GM12878 (cell line): ENCODE data around the gene TPCN1. TPM values are rescaled to one million over a fixed set of nuclear protein-coding genes. Genes with fewer than 3 reads are reported as not detected.

Experiments used
- ATAC-seq: fragments of 200-7000 bp; cut with Tn5 transposase; 3 replicates; pipeline ENCODE4 v1.9.1; 2020; ENCODE audit warnings: mild to moderate bottlenecking, moderate library complexity
- BruUV-seq: library from RNA; stranded (reverse); fragments of 400-500 nt; replicated peaks from 2 replicates; lab custom pipeline; 2021; lab: Mats Ljungman, UMichigan
- CTCF ChIA-PET: fragments of 300-600 bp; sonication (Branson Sonifier 250); formaldehyde crosslinking; extraction: SDS; loops from one replicate; lab custom pipeline; 2021; ENCODE audit warnings: inconsistent platforms; lab: Yijun Ruan, JAX
- POLR2A ChIA-PET: fragments of 350-600 bp; formaldehyde crosslinking; extraction: SDS; loops from one replicate; lab custom pipeline; 2021; ENCODE audit warnings: inconsistent platforms; lab: Charles Lee
- RAD21 ChIA-PET: fragments of 300-600 bp; sonication (Branson Sonifier 250); formaldehyde crosslinking; loops from one replicate; lab custom pipeline; 2023; ENCODE audit warnings: antibody characterized with exemption; ENCODE audit not compliant: unreplicated experiment; lab: Charles Lee
- SMC1A ChIA-PET: fragments of 300-600 bp; sonication (Branson Sonifier 250); formaldehyde crosslinking; loops from one replicate; lab custom pipeline; 2023; ENCODE audit not compliant: unreplicated experiment, uncharacterized antibody; lab: Charles Lee
- DNase-seq: peaks from one replicate; pipeline ENCODE4 v3.0.0-alpha.2; 2011; ENCODE audit warnings: low read depth, low spot score
- FAIRE-seq: peaks from 3 replicates; lab custom pipeline; 2011; peaks lifted over from hg19 to GRCh38; lab: Jason Lieb, UNC
- H2AFZ ChIP-seq: 2 replicates; pipeline ENCODE4 v1.6.0; 2011; ENCODE audit warnings: low read depth, low read length, control low read depth; ENCODE audit not compliant: control insufficient read depth
- H3K27ac ChIP-seq: 2 replicates; pipeline ENCODE4 v1.5.1; 2011; ENCODE audit warnings: control low read depth; ENCODE audit not compliant: control insufficient read depth, insufficient read depth
- H3K27me3 ChIP-seq, 2 experiments: replicated peaks in 1 of 2; 2 replicates each; pipeline versions ENCODE4 v1.6.0 to v1.6.1; 2011; ENCODE audit warnings: low read length in 1 of 2; ENCODE audit not compliant: control insufficient read depth in 2 of 2, insufficient read depth in 2 of 2
- H3K36me3 ChIP-seq, 2 experiments: 2 replicates each; pipeline ENCODE4 v1.5.1; 2011; ENCODE audit warnings: low read length in 1 of 2; ENCODE audit not compliant: control insufficient read depth in 2 of 2, insufficient read depth in 2 of 2
- H3K4me1 ChIP-seq: 2 replicates; pipeline ENCODE4 v1.6.1; 2011; ENCODE audit warnings: mild to moderate bottlenecking, low read length, moderate library complexity, mixed read lengths; ENCODE audit not compliant: control insufficient read depth, insufficient read depth
- H3K4me2 ChIP-seq: 2 replicates; pipeline ENCODE4 v1.6.0; 2011; ENCODE audit warnings: control low read depth; ENCODE audit not compliant: control insufficient read depth, insufficient read depth
- H3K4me3 ChIP-seq: fragments of 200-600 bp; sonication (generic); 2 replicates; pipeline ENCODE4 v1.5.1; 2016
- H3K79me2 ChIP-seq: 2 replicates; pipeline ENCODE4 v1.6.0; 2011; ENCODE audit warnings: low read length; ENCODE audit not compliant: control insufficient read depth, insufficient read depth
- H3K9ac ChIP-seq: 2 replicates; pipeline ENCODE4 v1.8.0; 2011; ENCODE audit warnings: low read length, control low read depth, mixed read lengths; ENCODE audit not compliant: control insufficient read depth, insufficient read depth
- H3K9me3 ChIP-seq: replicated peaks from 3 replicates; pipeline ENCODE4 v1.5.1; 2011; ENCODE audit warnings: mild to moderate bottlenecking, low read length; ENCODE audit not compliant: control insufficient read depth, insufficient read depth
- H4K20me1 ChIP-seq: 2 replicates; pipeline ENCODE4 v1.6.0; 2011; ENCODE audit not compliant: control insufficient read depth, insufficient read depth
- HDGF ChIP-seq: fragments of 450-650 bp; IDR thresholded peaks from 2 replicates; pipeline ENCODE4 v1.6.1; 2016; ENCODE audit warnings: antibody characterized with exemption
- TAF1 ChIP-seq: IDR thresholded peaks from 2 replicates; pipeline ENCODE4 v1.6.1; 2011; ENCODE audit warnings: mild to moderate bottlenecking, low read depth, low read length, borderline replicate concordance
- WGBS: methylation state at CpG from one replicate; pipeline ENCODE4 v1.1.6; 2016; ENCODE audit warnings: low lambda C conversion rate; ENCODE audit not compliant: insufficient replicate concordance, insufficient coverage; ENCODE audit errors: missing lambda C conversion rate; 5-methylcytosine and 5-hydroxymethylcytosine counted together
- in situ Hi-C: fragments of 300-500 bp; cut with MboI; formaldehyde crosslinking; loops from 9 replicates; pipeline ENCODE4 v1.14.3; 2018; ENCODE audit warnings: mixed read lengths
- intact Hi-C: fragments of 100-400 bp; cut with micrococcal nuclease; formaldehyde crosslinking; loops from one replicate; pipeline ENCODE4 v1.14.2; 2022; ENCODE audit not compliant: unreplicated experiment
- polyA plus RNA-seq, 11 experiments: library from polyadenylated mRNA; depleted of rRNA in 4 of 11; unstranded in 6 of 11; stranded (reverse) in 5 of 11; fragments of >200 nt; fragmentation: Nextera tagmentation in 4 of 11; fragmentation: Illumina TruSeq in 1 of 11; extraction: Ambion mirVana in 4 of 11; extraction: Trizol in 1 of 11; gene quantifications; 1 replicate in 1 of 11; 2 replicates in 10 of 11; pipeline versions ENCODE4 v1.2.1 to v1.2.3, GENCODE V29; 2011 to 2016; ENCODE audit warnings: inconsistent platforms in 2 of 11, missing spikeins in 2 of 11, low read depth in 1 of 11
- total RNA-seq, 4 experiments: library from RNA; depleted of rRNA in 3 of 4; stranded (reverse); fragments of >200 nt in 3 of 4; fragmentation: Illumina TruSeq in 1 of 4; extraction: Trizol in 1 of 4; gene quantifications; 2 replicates each; pipeline versions ENCODE4 v1.2.1 to v1.2.3, GENCODE V29; 2013 to 2021

TPCN1 gene
- total and polyA plus RNA-seq, 10 of the 15 experiments (the other 5 are each of a cell fraction or from before 2014, with no cell fraction given), result 0.79 to 30.9 (median 19.4) TPM

DNA sequence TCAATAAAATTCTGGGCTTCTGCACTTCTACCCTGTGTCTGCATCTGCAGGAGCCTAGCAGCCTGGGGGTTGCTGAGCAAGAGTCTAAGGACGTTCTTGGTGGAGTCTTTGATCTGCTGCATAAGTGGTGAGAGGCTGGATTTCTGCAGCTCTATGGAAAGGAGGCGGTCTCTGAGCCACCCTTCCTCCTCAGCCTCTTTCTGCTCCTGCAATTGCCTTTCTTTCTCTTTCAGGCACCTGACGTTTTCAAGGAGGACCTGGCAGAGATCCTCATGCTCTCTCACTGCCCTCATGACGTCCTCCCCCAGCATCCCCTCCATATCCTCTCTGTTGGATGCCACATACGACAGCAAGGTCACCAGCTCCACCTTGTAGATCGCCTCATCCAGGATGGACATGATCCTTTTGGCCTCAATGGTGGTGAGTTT is 13.6 kb upstream of the TPCN1 start:
- Histone ChIP-seq H3K27me3 (no peaks in the 10 kb centered on the region), H3K4me2 (peak overlapping the region; percentile 91), H3K4me3 (0 out of 2 replicates have a peak overlapping the region, but pooled peaks have one; percentile 16), H3K4me1 (peaks cover 54% of the 10 kb centered on the region)
- TSS peak; percentile 95 for BruUV-seq
- ChIA-PET SMC1A (interaction anchor here (0.7 to 11.1 kb wide), 4 partner anchors 13 to 20 kb away, joined by 3 to 237 read pairs (median 3); partner anchors contain the start of gene TPCN1), CTCF (interaction anchor here (0.8 to 2.4 kb wide), 3 partner anchors 10 to 25 kb away, joined by 3 to 10 read pairs (median 3); no protein-coding TSS in a partner anchor), POLR2A (interaction anchor here (1.1 to 7.2 kb wide), 6 partner anchors 10 to 28 kb away, joined by 3 to 108 read pairs (median 7); partner anchors contain the start of gene TPCN1)
- peak; percentile 9 for ATAC-seq
- no peak for TF ChIP-seq TAF1
- 0 out of 2 replicates have a peak, but pooled peaks have one; percentile 3 for TF ChIP-seq HDGF
- TF ChIP-seq, all 136 proteins: peak for 1
- peak overlapping the region; percentile 48 for H3K9ac ChIP-seq
- H4K20me1 ChIP-seq, result no peaks in the 10 kb centered on the region
- intact Hi-C loops (loop anchor here (1.0 to 2.0 kb wide), 3 partner anchors 14 to 22 kb away; partner anchors contain the start of gene TPCN1), in situ Hi-C loops (loop anchor here (25.0 kb wide), 1 partner anchor 1770 kb away; no protein-coding TSS in a partner anchor)
- WGBS, result 27% methylated on average over 6 of the region's 6 CpGs
- RAD21 ChIA-PET, result interaction anchor here (0.7 to 5.4 kb wide), 8 partner anchors 10 to 29 kb away, joined by 3 to 51 read pairs (median 8); partner anchors contain the start of gene TPCN1
- FAIRE-seq (no peak), DNase-seq (no peak)
- H3K9me3 ChIP-seq, result no peaks in the 10 kb centered on the region
- no peaks in the 10 kb centered on the region for H3K36me3 ChIP-seq
- peak overlapping the region; percentile 20 for H2AFZ ChIP-seq
- peak overlapping the region; percentile 84 for H3K27ac ChIP-seq
- H3K79me2 ChIP-seq, result no peaks in the 10 kb centered on the region
